HG03439 (cell line): ENCODE results near the gene PLPPR3.
"Not testable (repeated sequence)": the region's sequence is repeated elsewhere in the genome, so short reads cannot be mapped to it uniquely, and the experiment has no call there.

Experiments used
- ATAC-seq: cut with Tn5 transposase; IDR thresholded peaks from one replicate; pipeline ENCODE4 v1.9.1; 2021; ENCODE audit warnings: mild to moderate bottlenecking, moderate library complexity; ENCODE audit not compliant: unreplicated experiment

Gene PLPPR3

DNA sequence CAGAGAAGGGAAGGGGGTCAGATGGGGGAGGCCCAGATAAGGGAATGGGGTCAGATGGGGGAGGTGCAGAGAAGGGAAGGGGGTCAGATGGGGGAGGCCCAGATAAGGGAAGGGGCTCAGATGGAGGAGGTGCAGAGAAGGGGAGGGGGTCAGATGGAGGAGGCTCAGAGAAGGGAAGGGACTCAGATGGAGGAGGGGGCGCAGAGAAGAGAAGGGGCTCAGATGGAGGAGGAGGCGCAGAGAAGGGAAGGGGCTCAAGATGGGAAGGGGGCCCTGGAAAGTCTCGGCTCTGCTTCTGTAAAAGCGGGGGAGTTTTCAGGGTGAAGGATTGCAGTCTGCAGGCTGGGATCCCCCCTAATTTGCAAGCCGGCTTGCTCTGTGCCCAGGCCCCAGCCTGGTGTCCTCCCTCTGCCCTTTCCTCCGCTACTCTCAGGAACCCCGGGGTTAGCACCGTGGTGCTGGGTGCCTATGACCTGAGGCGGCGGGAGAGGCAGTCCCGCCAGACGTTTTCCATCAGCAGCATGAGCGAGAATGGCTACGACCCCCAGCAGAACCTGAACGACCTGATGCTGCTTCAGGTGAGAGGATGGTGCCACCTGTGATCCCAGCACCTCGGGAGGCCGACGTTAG, 7.5 kb upstream of the PLPPR3 start:
- ATAC-seq: no peak

DNA sequence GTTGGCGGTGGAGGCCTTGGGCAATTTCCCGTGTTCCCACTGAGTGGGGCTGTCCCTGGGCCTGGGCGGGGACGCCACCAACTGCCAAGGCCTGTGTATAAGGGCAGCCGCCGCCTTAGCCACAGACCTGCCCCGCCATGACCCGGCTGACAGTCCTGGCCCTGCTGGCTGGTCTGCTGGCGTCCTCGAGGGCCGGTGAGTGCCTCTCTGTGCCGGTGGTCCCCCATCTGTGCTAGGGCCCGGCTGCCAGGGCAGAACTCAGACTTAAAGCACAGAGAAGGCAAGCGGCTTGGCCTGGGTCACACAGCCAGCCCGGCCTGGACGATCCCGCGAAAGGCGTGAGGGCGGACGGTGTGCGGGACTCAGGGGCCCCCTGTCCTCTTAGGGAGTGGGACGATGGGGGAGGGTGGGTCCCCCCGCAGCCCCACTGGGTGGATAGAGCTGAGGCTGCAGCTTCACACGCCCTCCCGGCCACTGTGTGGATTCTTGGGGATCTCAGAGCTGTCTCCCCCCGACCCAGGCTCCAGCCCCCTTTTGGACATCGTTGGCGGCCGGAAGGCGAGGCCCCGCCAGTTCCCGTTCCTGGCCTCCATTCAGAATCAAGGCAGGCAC, 6.1 kb upstream of the PLPPR3 start, which contains the start of gene AZU1:
Gene AZU1 (plus strand): TSS at position 128 of the 612 bp plus-strand sequence. CDS start 10 bp downstream, at position 138.
- ATAC-seq: no peak

DNA sequence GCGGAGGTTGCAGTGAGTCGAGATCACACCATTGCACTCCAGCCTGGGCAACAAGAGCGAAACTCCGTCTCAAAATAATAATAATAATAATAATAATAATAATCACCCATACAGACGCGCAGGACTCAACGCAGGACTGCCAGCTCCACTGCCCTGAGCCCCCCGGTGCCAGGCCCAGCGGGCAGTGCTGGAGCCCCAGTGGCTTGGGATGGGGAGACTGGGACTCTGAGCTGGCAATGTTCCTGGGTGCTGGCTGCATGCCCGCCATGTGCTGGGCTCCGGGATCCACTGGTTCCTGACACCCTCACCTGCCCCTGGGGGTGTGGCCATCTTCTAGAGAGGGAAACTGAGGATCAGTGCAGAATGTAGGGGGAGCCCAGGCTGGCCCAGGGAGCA, 5.6 kb upstream of the PLPPR3 start:
- ATAC-seq: no peak

DNA sequence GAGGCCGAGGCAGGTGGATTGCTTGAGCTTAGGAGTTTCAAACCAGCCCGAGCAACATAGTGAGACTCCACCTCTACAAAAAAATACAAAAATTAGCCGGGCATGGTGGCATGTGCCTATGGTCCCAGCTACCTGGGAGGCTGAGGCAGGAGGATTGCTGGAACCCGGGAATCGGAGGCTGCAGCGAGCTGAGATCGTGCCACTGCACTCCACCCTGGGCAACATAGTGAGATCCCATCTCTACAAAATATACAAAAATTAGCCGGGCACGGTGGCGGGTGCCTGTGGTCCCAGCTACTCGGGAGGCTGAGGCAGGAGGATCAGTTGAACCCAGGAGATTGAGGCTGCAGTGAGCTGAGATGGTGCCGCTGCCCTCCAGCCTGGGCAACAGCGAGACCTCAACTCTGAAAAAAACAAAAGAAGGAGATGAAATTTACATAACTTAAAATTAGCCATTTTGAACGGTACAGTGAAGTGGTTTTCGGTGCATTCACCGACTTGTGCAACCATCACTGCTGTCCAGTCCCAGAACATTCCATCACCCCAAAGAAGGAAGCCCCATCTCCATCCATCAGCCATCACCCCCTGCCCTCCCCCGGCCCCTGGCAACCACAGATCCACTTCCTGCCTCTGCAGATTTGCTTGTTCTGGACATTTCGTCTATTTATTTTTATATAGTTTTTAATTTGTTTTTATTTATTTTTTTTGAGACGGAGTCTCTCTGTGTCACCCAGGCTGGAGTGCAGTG, 4.3 kb upstream of the PLPPR3 start:
- no peak for ATAC-seq

DNA sequence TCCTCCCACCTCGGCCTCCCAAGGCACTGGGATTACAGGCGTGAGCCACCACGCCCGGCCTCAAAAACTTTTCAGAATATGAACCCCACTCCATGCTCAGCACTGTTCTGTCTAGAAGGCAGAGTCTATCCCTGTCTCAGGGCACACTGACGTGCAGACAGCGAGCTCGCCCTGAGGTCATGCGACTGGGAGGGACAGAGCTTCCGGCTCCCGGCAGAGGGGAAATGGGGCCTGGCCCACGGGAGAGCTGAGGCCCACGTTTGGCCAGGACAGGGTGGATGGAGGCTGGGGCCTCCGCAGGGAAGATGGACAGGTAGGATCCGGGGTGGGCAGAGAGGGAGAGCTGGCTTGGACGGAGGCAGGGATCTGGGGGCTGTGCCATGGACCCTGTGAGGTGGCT, 3.1 kb upstream of the PLPPR3 start:
- ATAC-seq: no peak

DNA sequence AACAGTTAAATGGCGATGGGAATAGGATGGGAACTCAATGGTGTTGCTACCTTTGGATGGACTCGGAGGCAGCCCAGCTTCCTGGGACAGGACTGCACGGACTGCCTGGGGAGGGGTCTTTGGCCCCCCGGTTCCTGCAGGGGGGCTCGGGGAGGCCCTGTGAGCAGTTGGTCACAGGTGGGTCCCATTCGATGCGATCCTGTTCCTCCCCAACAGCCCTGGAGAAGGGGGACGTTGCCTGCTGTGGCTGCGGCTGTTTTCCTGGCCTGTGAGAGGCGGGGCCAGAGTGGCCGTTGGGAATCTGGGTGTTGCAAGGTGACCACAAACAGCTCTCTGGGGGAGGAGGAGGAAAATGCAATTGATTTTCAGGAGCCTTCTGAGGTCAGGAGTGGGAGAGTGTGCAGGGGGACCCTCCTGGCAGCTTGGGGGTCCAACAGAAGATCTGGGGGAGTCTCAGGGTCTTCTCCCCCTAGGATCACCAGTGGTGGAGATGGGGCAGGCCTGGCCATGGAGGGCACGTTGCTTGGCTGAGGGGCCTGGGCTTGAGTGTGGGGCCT, 1.9 kb upstream of the PLPPR3 start:
- no peak for ATAC-seq

DNA sequence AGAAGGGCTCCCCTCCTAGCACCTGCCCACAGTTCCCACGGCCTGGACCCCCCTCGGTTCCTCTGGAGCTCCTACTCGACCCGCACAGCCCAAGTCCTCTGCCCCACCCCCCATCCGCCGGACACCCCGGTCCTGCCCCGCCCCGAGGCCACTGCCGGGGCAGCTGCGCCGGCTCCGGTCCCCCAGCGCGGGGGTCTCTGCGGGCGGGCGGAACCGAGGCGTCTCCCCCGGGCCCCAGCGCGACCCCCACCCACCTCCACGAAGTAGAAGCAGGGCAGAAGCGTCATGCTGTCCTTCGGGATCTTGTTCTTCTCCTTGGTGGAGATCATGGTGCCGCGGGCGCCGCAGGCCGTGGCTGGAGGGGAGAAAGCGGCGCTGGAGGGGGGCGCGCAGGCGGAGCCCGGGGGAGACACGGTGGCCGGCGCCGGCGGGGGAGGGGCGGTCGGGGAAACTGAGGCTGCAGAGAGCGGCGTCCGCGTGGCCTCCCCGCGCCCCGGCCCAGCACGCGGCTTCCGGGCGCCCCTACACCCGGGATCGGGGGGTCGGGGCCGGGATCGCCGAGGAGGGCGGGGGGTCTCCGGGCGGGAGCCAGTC, 427 bp downstream of the PLPPR3 start:
- no peak for ATAC-seq

DNA sequence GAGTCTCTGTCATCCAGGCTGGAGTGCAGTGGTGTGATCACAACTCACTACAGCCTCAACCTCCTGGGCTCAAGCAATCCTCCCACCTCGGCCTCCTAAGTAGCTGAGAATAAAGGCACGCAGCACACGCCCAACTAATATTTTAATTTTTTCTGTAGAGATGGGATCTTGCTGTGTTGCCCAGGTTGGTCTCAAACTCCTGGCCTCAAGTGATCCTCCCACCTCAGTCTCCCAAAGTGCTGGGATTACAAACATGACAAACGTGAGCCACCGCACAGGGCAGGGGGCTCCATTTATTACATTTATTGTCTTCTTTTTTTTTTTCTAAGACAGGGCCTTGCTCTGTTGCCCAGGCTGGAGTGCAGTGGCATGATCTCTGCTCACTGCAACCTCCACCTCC, 1.5 kb downstream of the PLPPR3 start:
- not testable (repeated sequence) for ATAC-seq

DNA sequence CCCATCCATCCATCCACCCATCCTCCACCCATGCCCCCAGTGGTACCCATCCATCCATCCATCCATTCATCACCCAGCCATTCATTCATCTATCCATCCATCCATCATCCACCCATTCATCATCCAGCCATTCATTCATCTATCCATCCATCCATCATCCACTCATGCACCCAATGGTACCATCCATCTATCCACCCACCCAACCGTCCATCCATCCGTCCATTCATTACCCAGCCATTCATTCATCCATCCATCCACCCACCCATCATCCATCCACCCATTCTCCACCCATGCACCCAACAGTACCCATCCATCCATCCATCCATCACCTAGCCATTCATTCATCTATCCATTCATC, 5.3 kb downstream of the PLPPR3 start:
- no peak for ATAC-seq

DNA sequence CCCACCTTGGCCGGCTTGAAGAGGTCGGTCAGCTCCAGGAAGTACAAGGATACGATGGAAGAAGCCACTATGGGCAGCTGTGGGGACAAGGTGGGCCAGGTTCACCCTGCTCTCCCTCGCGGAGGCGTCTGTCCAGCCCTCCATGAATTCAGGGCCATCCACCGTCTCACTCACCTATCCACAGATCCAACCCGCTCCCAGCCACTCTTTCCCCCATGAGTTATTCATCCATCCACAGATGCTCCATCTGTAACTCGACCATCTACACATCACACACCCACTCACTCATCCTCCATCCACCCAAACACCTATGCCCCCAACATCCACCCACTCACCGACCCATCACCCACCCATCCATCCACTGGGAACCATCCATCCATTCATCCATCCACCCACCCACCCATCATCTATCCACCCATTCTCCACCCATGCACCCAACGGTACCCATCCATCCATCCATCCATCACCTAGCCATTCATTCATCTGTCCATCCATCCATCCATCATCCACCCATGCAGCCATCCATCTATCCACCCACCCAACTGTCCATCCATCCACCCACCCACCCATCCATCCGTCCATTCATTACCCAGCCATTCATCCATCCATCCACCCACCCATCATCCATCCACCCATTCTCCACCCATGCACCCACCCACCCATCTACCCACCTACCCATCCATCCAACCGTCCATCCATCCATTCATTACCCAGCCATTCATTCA, 5.8 kb downstream of the PLPPR3 start:
- no peak for ATAC-seq

DNA sequence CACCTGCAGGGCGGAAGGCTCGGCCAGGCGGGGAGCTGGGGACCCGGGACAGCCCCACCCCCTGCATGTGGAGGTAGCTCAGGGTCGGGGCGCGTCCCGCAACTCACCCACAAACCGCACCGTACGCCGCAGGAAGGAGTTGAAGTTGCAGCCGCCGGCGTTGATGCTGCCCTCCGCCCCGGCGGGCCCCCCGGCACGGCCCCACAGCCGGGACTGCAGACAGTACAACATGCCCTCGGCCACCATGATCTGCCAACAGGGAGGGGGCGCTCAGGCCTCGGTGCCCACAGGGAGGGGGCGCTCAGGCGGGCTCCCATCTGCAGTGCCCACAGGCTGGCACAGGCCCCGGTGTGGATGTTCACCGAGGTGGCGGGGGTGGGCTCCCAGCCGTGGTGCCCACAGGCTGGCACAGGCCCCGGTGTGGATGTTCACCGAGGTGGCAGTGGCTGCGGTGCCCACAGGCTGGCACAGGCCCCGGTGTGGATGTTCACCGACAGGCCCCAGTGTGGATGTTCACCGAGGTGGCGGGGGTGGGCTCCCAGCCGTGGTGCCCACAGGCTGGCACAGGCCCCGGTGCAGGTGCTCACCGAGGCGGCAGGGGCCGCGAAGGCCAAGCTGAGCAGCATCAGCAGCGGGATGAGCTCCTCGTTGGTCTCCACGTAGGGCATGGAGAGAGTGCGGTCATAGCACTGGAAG, 6.5 kb downstream of the PLPPR3 start:
- ATAC-seq: no peak

DNA sequence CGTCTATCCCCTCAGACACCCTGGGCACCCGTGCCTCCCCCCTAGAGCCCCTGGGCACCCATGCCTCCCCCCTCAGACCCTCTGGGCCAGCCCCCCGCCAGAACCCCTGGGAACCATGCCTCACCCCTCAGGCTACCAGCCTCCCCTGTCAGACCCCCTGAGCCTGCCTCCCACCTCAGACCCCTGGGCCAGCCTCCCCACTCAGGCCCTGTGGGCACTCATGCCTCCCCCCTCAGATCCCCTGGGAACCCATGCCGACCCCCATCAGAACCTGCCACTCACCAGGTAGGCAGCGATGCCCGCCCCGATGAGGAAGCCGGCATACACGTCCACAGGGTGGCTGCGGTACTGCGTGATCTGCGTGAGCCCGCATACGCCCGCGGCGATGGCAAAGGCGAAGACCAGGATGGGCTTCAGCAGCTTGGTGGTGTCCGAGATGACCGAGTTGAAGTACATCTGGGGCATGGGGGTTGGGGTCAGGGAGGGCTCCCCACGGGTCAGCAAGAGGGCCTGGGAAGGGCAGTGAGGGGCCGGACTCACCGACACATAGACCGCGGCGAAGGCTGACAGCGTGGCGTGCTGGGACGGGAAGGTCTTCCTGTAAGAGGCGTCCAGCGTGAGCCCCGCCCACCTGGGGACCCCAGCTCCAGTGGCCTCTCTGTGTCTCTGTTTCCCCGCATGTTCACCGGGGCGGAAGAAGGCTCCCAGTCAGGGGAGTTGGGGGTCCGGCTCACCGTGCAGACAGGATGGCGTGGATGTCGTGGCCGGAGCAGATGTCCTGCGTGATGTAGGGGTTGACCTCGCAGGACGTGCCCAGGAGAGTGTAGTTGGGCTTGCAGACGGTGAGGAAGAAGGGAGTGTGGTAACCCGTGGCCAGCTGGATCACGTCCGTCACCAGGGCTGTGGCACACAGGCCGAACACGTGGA, 7.3 kb downstream of the PLPPR3 start:
- ATAC-seq: no peak

DNA sequence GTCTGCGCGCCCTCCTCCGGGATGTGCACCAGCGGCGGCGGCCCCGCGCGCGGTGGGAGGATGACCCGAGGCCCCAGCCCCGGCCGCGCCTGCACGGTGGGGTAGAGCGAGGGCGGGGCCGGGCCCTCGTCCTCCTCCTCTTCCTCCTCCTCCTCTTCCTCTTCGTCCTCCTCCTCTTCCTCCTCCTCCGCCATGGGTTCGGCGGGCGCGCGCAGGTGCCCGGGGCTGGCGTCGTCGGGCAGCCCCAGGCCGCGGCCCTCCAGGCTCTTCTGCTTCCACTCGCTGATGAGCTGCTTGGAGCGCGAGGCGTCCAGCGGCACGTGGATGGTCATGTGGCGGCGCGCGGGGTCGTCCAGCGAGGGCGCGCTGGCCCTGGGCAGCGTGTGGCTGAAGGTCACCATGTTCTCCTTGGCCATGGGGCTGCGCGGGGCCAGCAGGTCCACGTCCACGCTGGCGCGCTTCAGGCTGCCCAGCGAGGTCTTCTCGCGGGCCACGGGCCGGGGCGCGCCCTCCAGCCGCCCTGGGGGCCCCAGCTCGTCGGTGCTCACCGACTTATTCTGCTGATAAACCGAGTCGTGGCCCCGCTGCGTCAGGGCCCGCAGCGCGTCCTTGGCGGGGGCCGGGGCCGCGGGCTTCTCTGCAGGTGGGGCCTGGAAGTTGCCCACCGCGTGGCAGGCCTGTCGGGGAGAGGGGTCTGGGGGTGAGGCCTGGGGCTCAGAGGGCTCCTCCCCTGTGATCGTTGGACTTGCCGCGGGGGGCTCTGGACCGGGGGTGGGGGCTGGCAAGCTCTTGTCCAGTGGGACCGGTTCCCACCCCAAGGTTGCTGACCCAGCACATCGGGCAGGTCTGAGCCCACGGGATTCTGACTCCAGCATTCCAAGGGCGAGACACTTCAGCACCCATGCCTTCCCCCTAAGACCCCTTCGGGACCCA, 8.3 kb downstream of the PLPPR3 start:
- ATAC-seq: no peak

DNA sequence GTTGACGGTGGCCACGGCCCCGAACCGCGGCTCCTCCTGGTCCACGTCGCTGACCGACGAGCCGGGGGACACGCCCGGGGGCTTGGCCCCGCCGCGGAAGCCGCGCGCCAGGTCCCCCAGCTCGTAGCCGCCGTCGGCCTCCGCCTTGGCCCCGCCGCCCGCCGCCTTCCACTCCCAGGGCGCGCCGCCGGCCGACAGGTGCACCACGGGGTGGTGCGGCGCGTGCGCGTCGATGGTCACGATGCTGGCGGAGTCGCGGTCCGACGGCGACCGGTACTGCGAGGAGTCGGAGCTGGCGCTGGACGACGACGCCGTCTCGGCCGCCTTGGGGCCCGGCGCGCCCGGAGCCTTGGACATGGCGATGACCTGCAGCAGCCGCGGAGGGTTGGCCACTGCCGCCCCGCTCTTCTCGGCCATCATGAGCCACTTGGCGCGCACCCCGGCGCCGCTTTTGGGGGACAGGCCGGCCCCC, 9.0 kb downstream of the PLPPR3 start:
- ATAC-seq: no peak

DNA sequence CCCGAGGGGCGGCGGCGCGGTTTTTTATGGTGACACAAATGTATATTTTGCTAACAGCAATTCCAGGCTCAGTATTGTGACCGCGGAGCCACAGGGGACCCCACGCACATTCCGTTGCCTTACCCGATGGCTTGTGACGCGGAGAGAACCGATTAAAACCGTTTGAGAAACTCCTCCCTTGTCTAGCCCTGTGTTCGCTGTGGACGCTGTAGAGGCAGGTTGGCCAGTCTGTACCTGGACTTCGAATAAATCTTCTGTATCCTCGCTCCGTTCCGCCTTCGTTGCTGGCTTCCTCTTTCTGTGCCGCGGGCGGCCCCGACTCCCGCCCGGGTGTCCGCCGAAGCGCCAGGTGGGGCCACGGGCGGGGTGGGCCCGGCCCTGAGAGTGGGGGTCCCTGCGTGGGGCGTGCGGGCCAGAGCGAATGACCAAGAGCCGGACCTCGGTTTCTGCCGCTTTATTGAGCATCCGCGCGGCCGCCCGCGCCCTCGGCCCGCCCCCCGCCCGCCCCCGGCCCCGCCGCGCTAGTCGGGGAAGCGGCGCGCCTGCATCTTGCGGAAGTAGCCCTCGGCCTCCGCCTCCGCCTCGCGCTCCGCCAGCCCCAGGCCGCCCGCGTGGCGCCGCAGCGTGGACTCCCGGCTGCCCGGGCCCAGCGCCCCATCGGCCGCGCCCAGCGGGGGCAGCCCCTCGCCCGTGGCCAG, 9.6 kb downstream of the PLPPR3 start:
- no peak for ATAC-seq

DNA sequence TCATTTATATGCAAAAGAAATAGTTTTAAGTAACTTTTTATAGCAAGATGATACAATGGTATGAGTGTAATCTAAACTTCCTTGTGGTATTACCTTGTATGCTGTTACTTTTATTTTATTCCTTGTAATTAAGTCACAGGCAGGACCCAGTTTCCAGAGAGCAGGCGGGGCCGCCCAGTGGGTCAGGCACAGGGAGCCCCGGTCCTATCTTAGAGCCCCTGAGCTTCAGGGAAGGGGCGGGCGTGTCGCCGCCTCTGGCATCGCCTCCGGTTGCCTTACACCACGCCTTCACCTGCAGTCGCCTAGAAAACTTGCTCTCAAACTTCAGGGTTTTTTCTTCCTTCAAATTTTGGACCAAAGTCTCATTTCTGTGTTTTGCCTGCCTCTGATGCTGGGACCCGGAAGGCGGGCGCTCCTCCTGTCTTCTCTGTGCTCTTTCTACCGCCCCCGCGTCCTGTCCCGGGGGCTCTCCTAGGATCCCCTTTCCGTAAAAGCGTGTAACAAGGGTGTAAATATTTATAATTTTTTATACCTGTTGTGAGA, 10.2 kb downstream of the PLPPR3 start:
- ATAC-seq: no peak

DNA sequence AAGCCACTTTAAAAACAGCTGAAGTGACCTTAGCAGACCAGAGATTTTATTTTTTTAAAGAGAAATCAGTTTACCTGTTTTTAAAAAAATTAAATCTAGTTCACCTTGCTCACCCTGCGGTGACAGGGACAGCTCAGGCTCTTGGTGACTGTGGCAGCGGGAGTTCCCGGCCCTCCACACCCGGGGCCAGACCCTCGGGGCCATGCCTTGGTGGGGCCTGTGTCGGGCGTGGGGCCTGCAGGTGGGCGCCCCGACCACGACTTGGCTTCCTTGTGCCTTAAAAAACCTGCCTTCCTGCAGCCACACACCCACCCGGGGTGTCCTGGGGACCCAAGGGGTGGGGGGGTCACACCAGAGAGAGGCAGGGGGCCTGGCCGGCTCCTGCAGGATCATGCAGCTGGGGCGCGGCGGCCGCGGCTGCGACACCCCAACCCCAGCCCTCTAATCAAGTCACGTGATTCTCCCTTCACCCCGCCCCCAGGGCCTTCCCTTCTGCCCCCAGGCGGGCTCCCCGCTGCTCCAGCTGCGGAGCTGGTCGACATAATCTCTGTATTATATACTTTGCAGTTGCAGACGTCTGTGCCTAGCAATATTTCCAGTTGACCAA, 10.8 kb downstream of the PLPPR3 start:
- ATAC-seq: no peak
